ENCODE data around the gene TRAPPC6A.

DNA sequence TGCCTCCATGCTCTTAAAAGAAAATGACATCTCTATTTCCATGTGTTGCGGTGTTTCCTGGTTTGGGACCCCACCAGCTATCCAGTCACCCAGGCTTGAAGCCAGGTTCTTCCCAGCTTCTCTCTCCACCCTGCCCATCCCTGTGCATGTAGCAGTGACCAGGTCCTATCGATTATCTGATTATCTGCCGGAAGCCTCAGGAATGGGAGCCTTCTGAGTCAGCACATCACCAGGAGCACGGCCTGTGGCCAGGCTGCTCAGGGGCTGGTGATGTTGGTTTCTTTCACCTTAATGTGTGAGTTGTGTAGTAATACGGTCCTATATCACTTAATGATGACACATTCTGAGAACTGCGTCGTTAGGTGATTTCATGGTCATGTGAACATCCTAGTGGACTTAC is 51.4 kb downstream of the TRAPPC6A start:
- no peak for TF ChIP-seq EGR1 (IDR thresholded peaks at IDR 0.05)
- TF ChIP-seq, protein P1, sequence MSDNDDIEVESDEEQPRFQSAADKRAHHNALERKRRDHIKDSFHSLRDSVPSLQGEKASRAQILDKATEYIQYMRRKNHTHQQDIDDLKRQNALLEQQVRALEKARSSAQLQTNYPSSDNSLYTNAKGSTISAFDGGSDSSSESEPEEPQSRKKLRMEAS (IDR thresholded peaks at IDR 0.05), result no peak
